NOMO-1 treated with DMSO at 0.1 percent for 48 hours (cell line): ENCODE data around the gene RAPGEF4.
"Not testable (repeated sequence)": the region's sequence is repeated elsewhere in the genome, so short reads cannot be mapped to it uniquely, and the experiment has no call there.

Experiments
- DNase-seq: peaks from one replicate; lab custom pipeline; 2025; ENCODE audit not compliant: unreplicated experiment; lab: John Stamatoyannopoulos, UW

RAPGEF4 gene

DNA sequence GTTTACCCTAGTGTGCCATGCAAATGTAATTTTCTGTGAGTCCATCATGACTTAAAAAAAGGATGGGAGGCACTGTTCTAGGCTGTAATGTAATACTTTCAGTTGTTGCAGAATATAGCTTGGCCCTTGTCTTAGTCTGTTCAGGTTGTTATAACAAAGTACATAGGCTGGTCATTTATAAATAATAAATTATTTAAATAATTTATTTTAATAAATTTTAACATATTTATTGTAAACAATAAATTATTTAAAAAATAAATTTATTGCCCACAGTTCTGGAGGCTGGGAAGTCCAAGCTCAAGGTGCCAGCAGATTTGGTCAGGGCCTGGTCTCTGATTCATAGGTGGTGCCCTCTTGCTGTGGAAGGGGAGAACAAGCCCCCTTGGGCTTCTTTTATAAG, 35.2 kb downstream of the RAPGEF4 start:
- no peak for DNase-seq

DNA sequence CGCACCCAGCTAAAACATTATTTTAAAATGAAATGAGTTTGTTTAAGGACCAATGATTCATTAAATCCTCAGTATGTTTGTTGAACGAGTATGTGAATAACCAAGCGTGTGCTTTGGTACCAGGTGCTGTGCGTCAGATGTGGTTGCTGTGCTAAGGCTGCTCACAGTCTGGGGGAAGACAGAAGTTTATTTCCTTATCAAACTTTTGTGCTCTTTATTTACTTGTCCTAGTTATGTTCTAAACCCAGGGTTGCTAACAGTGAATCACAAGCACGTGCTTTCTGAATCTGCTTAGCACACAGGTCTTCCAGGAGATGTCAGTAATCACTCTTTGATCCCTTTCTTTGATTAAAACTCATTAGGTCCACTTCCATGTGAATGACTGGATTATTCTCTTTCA, 37.0 kb downstream of the RAPGEF4 start:
- DNase-seq = no peak

GRCh38 chr2:172774302-172774701, 38.7 kb downstream of the RAPGEF4 start:
- DNase-seq = no peak

DNA sequence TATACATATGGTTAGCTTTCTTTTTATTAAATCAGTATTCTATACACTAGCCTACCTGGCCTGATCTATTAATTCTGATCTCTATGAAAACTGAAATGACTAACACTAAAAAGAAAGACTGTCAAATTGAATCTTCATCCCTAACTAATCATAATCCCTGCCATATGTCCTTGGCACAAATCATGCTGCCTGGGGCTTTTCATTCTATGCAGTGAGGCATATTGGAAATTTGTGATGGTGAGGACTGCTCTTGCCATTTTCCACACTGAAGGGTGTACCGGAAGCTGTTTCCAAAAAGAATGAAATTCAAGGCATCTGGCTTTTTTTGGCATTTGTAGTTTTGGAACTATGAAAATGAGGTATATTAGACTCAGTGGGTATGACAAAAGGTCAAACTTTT, 39.7 kb downstream of the RAPGEF4 start:
- DNase-seq = no peak

GRCh38 chr2:172777431-172777830, 41.8 kb downstream of the RAPGEF4 start:
- no peak for DNase-seq

GRCh38 chr2:172782506-172783164, 47.0 kb downstream of the RAPGEF4 start:
- DNase-seq = no peak

DNA sequence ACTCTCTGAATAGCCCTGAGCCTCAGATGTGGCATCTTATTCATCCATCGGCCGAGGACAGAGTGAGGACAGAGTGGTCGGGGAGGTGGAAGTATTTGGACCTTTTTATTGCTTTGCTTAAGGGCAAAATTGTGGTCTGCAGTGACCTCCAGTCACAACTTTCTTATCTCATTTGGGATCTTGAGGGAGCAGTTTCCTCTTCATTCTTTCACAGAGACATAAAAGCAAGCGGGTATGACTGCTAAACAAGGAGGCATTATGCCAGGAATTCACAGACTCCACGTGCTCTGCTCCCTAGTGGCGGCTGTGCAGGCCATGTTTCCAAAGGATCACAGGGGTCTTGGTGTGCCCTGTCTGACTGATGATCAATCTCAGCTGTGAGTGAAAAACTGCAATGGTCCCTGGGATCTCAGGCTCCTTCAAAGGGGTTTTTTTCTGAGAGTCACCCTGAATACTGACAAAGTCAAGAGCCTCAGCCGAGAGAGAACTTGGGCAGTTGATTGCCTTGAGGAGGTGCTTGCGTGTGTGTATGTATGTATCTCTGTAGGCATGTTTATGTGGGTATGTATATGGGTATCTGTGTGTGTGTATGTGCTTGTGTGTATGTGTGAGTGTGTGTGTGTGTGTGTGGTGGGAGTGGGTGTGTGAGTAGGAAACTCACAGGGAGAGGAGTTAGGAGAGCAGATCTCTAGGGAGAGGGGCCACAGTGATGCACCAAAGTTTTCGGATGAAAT, 47.7 kb downstream of the RAPGEF4 start:
- DNase-seq = no peak

DNA sequence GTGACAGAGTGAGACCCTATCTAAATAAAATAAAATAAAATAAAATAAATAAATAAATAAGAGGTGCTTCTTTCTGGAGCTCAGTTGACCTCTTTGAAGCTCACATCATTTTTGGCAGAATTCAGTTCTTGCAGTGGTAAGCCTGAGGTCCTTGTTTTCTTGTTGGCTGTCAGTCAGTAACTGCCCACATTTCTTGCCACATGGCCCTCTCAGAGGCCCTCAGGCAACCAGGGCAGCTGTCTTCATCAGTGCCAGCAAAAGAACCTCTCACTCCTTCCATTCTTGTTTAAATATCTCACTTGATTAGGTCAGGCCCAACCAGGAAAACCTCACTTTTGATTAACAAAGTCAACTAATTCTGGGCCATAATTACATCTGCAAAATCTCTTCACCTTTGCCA, 53.2 kb downstream of the RAPGEF4 start:
- no peak for DNase-seq

GRCh38 chr2:172790404-172790803, 54.8 kb downstream of the RAPGEF4 start:
- DNase-seq = peak; percentile 92

DNA sequence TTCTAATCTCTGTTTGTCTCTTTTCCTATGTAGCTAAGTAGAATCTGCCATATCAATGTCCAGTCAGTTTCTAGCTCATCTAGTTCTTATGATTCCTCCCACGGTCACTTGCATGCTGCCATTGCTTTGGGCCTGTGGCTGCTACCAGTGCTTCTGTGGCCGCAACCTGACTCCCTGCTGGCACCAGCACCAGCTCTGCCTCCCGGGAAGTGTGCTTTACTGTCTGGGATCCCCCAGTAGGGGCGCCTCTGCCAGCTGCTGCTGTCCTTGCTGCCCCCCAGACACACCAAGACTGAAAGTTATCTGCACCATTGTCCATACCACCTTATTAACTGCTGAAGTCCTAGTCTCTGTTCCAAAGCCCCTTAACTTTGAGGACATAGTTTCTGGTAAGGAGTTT, 56.3 kb downstream of the RAPGEF4 start:
- no peak for DNase-seq

DNA sequence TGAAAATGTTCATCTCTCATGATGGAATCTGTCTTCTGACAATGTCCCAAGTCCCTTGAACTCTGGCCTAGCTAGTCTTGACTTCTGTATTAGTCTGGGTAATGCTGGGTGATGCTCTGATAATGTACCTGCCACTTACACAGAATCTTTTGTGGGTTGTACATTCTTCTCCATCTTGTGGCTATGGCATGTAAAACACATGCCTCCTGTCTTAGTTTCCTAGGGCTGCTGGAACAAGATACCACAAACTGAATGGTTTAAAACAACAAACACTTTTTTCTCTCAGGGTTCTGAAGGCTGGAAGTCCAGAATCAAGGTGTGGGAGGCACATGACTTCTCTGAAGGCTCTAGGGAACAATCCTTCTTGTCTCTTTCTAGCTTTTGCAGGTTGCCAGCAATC, 57.1 kb downstream of the RAPGEF4 start:
- DNase-seq = no peak

GRCh38 chr2:172803308-172803707, 67.7 kb downstream of the RAPGEF4 start:
- DNase-seq = not testable (repeated sequence)

GRCh38 chr2:172804423-172804822, 68.8 kb downstream of the RAPGEF4 start:
- no peak for DNase-seq

DNA sequence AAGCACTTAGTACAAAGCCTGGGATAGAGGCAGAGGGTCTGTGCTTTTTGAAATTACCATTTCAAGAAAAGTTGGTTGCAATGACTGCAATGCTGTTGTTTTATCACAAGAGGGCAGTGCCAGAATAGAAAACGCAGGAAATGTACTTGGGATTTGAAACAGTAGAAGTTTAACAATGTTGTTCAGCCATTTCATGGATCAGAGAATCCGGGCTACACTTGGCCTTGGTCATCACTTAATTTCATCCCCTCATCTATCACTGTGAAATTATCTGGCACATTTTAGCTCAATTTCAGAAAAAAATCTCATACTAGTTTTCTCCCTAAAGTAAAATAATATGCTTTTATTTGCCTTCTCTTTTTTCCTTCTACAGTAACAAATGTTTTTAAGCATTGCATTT, 70.8 kb downstream of the RAPGEF4 start:
- peak; percentile 41 for DNase-seq

- DNase-seq = no peak
Observed at GRCh38 chr2:172806996-172807395, 71.4 kb downstream of the RAPGEF4 start.

DNA sequence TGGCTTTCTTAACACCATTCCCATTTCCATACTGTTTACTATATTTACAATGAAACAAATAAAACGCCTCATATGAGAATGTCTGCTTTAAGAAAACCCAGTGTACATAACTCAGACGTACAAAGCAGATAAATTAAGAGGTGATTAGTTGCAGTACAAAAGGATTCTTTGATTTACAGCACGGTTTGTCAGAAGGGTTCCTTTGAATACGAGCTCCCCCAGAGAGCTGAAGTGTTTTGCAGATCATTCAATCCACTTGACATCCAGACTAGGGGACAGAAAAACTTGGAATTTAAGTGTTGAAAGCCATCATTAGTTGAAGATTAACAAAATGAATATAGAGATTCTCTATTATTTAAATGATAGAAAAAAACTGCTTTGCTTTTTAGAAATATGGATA, 72.5 kb downstream of the RAPGEF4 start:
- no peak for DNase-seq

GRCh38 chr2:172811027-172811426, 75.4 kb downstream of the RAPGEF4 start:
- DNase-seq = peak; percentile 28

GRCh38 chr2:172812158-172812744, 76.6 kb downstream of the RAPGEF4 start:
- no peak for DNase-seq

DNA sequence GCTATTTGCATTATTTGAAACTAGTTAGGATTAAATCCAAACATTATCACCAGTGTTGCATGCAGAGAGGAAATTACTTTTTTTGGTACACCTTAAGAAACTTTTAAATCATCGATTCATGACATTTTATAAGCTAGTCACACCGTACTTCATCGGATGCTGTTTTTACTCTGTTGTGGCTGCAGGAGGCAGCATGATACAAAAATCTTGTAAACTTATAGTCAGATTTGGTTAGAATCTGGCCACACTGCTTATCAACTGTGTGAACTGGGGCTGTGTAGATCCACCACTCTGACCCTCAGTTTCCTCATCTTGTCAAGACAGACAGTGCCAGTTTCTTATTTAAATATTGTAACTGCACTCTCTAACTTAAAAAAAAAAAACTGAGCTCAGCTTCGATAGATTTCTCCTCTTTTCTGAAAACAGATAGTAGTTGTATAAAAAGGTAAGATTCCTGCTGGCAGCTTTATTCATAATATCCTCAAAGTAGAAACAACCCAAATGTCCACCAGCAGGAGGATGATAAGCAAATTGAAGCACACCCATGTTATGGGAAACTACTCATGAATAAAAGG, 77.8 kb downstream of the RAPGEF4 start:
- no peak for DNase-seq

DNA sequence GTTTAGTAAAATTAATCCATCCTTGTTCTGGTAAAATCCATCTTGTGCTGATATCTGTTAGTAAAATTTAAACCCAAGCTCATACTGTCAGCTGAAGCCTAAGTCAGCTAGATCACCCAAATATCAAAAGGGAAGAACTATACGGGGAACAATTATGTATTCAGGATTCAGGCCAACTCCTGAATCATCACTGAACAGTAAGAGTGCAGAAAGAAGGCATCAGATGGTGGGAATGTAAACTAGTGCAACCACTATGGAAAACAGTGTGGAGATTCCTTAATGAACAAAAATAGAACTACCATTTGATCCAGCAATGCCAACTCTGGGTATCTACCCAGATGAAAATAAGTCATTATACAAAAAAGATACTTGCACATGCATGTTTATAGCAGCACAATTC, 81.8 kb downstream of the RAPGEF4 start:
- no peak for DNase-seq

- DNase-seq = no peak
Observed at GRCh38 chr2:172819943-172820342, 84.3 kb downstream of the RAPGEF4 start.
